SW 1271 (cell line): ENCODE results near the gene TSKU.
"Not testable (repeated sequence)": the region's sequence is repeated elsewhere in the genome, so short reads cannot be mapped to it uniquely, and the experiment has no call there.

Experiments used
- DNase-seq, 2 experiments: peaks; one replicate each; lab custom pipeline; 2025; lab: John Stamatoyannopoulos, UW

The TSKU gene

DNA sequence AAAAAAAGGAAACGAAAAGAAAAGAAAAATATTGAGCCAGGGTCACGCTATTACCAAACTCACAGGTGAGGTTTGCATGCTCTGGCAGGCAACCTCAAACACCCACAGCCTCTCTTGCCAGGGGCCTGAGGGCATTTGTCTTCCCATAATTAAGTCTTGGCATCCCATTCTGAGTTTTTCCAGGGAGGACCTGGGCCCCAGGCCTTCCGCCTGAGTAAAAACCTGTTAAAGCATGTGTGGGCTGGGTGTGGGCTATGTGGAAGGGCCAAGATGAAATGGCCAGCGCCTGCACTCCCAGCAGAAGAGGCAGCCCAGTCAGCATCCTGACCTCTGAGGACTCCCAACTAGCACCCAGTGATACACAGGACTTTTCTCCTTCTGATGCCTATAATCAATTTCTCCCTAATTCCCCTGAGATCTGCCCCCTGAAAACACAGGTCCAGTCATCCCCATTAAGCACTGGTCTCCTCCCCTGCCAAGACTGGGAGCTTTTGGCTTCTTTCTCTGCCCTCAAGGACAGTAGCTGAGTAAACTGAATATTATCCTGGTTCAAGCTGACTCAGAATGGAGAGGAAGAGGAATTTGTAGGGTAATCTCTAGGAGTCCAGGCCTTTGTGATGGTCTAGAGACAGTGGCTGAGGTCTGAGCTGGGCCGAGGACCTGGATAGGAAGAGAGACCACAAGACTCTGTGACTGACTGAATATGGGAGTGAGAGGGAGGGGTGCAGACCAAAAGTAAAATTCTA is 42.0 kb downstream of the TSKU start:
- DNase-seq, result no peak

DNA sequence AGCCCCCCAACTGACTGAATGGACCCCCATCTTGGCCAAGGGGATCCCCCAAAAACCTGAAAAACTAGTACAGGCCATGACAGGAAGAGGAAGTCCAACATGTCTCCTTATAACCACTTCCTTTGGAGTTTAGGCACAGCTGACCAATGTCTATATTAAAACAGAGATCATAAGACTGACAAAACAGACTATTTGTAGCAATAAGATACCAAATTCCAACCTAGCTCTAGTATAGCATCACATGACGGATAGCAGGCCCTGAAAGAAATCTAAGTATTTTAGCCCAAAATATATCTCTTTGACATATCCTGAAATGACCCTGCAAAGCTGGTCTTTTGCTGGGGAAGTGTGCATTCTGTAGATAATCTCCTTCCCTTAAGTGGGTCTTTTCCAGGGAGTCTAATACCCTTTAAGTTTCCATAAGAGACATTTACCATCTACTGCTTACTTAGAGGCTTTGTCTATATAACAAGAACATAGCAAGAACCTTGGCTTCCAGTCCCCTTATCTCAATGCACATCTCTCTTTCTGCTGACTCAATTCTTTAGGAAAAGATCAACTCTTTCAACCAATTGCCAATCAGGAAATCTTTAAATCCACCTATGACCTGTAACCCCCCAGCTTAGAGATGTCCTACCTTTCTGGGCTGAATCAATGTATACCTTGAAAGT is 42.7 kb downstream of the TSKU start:
- no peak for DNase-seq

DNA sequence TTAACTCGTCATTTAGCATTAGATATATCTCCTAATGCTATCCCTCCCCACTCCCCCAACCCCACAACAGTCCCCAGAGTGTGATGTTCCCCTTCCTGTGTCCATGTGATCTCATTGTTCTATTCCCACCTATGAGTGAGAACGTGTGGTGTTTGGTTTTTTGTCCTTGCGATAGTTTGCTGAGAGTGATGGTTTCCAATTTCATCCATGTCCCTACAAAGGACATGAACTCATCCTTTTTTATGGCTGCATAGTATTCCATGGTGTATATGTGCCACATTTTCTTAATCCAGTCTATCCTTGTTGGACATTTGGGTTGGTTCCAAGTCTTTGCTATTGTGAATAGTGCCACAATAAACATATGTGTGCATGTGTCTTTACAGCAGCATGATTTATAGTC is 43.4 kb downstream of the TSKU start:
- not testable (repeated sequence) for DNase-seq

DNA sequence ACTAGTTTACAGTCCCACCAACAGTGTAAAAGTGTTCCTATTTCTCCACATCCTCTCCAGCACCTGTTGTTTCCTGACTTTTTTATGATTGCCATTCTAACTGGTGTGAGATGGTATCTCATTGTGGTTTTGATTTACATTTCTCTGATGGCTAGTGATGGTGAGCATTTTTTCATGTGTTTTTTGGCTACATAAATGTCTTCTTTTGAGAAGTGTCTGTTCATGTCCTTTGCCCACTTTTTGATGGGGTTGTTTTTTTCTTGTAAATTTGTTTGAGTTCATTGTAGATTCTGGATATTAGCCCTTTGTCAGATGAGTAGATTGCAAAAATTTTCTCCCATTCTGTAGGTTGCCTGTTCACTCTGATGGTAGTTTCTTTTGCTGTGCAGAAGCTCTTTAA is 43.8 kb downstream of the TSKU start:
- not testable (repeated sequence) for DNase-seq

DNA sequence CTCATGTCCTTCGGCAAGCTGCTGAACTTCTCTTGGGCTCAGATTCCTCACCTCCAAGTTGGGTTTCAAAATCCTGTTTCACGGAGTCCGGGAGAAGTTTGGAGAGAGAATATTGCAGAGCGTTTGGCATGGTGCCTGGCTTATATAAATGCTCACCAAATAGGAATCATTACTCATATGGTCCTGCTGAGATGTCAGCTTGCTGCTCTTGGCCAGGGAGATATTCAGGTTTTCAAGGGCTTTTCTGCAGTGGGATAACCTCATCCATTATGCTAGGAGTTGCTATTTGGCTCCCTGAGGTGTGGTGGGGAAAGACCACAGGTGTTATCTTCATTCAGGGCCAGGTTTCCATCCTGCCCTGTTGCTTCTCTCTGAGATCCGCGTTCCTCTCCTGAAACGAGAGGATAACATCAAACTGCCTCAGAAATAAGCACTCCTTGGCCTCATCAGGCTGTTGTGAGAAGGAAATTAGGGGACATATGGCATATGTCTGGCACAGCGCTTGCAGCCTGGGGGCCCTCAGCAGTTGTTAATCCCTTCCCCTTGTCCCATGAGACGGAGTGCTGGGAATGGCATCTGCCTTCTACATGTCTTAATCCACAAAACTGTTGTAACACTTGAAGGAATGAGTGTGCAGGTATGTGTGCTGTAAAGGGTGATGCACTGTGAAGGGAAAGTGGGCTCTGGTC is 47.6 kb downstream of the TSKU start:
- no peak for DNase-seq

DNA sequence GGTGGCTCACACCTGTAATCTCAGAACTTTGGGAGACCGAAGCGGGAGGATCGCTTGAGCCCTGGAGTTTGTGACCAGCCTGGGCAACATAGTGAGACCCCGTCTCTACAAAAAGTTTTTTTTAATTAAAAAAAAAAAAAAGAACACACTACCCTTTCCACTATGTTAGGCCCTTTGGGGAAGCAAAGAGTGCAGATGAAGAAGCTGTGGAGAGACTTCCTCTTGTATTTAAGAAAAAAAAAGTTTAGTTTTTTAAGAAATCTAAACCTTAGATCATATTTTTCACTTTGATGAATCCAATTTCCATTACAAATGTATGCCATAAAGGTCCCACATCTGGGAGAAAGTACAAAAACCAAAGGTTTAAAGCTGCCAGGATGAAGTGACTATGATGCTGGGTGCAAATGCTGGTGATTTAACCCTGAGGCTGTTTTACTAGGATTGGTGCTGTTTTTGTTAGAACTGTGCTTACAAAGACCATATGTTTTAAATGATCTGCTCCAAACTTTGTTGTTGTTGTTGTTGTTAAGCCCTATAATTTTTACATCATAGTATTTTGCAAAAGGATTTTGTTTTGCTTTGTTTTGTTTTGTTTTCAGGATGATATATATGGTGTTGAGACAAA is 48.6 kb downstream of the TSKU start:
- no peak for DNase-seq

DNA sequence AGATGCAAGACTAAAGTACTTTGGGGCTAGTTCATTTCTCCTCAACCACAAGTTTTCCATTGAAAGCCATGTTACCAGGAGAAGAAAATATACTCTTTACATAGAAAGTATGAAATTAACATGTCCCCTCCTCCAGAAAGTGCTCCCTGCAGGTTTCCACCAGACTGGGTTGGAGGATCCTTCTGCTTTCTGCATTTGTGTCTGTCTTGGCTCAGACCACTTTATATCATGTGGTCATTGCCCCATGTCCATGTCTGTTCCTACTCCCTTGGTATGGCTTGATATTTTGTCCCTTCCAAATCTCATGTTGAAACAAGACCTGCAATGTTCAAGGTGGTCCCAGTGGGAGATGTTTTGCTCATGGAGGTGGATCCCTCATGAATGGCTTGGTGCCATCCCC is 49.2 kb downstream of the TSKU start:
- DNase-seq, result no peak

DNA sequence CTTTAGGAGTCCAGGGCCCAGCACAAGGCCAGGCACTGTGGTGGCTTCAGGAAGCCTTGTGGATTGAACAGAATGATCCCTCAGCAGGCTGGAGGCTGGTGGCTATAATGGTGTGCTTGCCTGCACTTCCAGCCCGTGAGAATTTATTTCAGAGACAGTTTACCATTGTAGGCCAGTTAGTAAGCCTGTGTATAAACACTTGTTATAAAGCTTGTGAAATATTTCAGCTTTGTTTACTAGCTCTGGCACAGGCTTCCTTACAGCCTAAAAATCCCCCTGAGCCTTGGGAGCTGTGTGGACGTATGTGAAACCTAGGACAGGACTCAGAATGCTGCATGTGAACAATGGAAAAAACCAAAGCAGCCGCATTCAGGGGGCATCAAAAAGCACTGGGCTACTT is 51.0 kb downstream of the TSKU start:
- no peak for DNase-seq

DNA sequence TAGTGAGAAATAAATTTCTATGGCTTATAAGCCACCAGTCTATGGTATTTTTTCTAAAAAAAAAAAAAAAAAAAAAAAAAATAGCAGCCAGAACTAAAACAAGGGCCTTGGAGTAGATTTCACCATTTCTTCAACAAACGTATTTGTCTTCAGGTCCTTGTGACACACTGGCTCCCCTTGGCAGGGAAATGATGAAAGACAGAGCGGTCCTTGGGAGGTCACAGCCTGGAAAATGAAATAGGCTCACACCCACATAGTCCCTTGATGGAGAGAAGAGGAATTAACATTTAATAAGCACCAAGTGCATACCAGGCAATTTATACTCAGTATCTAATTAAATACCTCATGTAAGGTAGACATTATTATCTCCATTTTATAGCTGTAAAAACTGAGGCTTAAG is 51.9 kb downstream of the TSKU start:
- DNase-seq, result no peak

DNA sequence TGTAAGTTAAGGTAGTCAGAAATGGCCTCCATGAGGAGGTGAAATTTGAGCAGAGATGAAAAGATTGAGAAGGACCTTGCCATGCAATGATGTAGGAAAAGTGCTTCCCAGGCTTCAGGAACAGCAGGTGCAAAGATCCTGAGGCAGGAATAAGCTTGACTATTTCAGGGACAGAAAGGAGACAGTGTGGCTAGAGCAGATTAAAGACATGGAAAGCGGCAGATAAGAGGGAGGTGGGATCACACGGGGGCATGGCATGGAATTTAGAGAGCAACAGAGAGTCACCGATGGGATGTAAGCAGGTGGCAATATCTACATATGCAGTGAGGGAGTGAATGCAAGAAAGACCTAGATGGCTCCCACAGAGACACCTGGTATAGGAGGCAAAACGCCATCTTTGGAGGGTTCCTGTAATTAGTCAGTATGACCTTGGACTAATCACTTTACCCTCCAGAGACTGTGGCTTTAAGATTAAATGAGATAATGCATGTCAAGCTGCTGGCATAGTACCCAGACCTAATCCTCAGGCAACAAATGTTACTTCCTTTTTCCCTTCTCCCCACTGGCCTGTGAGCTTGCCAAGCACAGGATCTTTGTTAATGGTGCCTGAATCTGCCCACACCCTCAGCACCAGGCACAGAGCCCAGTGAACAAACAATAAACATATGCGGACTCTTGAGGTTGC is 52.9 kb downstream of the TSKU start:
- DNase-seq, result no peak

DNA sequence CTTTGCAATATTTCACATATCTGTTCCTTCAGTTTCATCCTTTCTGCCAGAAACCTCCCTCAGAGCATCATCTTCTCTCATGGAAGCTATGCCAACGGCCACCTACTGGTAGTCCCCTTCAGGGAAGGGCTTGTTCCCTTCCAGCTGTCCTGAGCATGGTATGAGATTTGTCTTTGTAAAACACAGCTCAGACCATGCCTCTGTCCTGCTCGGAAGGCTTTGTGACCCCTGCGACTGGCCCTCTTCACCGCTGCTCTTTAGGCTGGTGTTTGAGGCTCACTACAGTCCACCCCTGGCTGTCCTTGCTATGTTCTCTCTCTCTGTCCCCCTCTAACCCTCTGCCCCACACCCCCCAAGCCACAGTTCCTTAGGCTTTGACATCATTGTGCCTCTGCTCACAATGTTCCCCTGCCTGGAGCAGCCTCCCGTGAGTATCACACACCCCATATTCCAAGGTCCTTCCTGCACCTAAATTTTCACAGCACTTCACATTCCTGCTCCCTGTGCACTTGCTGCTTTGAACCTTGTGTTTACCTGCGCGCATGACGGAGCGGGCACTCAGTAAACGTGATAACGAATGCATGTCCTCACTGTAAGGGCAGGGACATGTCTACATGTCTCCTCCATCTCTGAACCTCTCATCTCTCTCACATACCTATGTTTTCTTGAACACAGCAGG is 53.6 kb downstream of the TSKU start:
- no peak for DNase-seq

DNA sequence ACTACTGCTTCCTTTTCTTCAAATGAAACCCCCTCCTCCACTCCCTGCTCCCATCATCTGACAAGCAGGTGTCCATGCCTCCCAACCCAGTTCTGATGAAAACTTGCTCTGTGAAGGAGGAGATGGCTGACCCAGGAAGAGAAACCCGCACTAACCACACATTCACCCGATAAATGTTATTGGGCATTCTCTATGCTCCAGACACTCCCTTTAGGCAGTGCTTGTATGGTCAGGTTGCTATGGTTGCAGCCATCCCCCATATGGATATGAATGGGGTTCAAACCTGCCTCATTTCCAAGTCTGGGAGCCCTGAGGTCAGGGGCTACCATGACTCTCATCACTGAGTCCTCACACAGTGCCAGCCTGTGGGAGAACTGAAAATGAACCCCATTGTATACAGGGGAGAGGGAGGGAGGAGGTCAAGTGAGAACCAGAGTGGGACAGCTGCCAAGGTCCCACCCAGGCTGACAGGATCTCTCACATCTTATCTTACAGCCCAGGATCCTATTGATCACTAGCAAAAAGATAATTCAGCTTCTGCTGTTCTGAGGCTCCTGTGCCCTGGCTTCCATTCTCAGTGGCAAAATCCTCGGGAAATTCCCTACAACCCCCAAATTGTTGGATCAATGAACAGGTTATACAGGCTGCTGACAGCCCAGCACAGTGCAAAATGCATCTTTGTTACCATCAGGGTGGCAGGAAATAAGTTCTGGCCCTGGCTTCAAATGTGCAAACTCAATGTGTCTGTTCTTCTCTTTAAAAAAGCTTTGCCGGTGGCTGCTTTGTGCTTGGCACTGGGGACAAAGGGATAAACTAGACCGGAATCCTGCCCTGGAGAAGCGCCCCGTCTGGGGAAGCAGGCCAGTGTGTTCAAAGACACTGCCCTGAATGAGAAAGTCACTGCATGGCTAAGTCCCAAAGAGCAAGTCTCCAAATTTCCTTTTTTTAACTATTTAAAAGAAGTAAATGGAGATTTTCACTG is 54.8 kb downstream of the TSKU start:
- no peak for DNase-seq

DNA sequence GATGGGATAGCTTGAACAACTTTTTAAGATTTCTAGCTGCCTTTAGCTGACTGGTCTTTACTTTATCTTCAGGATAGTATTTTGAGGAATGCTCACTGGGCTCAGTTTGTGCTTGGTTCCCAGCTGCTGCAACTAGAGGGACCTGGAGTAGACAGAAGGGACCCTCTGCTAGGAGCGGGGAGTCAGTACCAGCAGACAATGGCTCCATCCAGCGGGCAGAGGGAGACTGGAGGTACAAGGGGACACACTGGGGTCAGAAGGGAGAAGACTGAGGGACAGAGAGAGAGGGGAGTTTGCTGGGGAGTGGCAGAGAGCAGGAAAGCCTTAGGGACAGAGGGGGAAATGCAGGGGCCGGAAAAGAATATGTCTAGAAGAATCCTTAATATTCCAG is 55.5 kb downstream of the TSKU start:
- DNase-seq, result no peak

DNA sequence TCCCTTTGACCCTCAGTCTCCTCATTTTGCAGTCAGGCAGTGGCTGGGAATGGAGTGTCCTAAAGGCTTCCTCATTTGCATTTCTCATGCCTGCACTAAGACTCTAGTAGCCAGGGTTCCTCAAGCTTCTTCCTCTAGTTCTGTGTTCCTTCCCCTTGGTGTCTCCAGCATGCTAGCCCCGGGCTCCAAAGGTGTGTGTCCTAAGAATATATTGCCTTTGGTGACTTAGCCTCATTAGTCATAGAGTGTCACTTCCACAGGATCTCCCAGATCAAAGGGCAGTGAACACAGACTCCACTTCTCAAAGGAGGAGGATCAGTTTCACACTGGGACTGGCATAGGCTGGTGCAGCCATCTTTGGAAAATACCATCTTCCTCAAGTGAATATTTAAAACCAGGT is 56.2 kb downstream of the TSKU start:
- DNase-seq, result no peak

DNA sequence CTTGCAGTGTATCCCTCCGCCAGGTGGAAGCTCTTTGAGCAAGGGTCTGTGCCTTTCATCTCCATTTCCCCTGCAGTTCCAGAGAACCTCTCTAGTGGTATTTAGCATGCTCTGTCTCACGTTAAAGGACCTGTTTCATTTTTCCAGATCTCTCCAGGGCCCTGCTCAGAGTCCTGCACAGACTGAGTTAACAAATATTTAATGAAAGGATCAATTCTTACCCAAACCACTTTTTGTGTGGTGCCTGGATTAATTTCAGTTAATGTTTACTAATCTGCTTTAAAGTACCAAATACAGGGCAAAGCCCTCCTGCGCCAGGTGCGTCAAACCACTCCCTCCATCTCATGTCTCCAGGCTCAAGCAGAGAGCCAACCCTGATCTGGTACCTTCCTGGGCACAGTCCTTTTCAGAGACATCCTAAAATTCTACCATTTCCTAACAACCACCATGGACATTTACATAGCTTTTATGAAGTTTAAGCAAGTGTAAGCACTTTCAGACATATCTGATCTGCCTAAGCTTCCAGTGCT is 58.8 kb downstream of the TSKU start:
- no peak for DNase-seq

DNA sequence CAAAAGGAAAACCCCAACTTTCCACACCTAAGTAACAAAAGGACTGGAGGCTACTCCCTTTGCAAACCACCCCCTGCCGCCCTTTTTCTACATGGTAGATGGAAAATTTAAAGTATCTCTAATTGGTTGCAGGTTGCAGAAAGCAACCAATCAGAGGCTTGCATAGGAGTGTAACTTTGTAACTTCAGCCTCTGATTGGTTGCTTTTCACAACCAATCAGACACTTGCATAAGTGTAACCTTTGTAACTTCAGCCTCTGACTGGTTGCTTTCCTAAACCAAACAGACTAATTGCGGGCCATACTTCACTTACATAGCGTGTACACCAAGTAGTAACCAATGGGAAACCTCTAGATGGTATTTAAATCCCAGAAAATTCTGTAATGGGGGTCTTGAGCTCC is 60.8 kb downstream of the TSKU start:
- no peak for DNase-seq

DNA sequence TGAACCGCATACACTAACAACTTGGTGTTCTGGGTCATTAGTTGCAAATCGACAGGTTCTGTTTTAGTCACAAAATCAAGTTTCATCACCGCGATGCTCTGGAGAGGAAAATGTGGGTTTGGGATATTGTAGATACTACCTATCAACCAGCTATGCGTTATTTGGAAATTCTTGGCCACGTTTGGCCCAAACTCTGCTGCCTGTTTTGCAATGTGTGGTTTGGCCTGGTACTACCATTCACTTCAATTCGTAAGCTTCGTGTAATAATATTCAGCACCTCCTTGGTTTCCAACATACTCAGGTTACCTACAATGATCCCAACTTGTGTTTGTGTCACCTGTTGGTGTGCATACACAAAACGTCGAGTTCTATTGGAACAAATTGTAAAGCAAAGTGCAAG is 61.4 kb downstream of the TSKU start:
- no peak for DNase-seq

DNA sequence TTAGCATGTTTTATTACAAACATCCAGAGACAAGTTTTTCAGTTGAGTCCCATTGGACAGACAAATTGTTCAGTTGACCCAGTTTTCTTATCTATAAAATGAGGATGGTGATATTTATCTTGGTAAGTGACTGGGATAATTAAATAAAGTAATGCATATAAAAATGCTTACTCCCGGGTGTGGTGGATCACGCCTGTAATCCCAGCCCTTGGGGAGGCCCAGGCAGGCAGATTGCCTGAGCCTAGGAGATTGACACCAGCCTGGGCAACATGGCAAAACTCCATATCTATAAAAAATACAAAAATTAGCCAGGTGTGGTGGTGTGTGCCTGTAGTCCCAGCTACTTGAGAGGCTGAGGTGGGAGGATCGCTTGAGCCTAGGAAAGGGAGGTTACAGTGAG is 61.9 kb downstream of the TSKU start:
- no peak for DNase-seq

DNA sequence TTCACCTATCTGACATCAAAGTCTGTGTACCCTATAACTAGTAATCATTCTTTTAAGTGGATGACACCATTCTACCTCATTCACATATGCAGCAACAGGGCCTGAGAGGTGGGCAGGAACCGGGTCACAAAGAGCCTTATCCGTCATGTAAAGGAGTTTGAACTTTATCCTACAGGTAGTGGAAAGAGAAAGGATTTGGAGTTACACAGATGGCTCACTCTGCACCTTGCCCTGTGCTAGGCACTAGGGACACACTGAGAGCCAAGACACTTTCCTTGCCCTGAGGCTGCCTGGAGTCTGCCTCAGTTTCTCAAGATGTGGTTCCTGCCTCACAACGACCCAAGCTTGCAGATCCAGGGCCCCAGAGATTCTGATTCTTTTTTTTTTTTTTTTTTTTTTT is 63.3 kb downstream of the TSKU start:
- no peak for DNase-seq
